Activated T-helper 1 cell treated with Interleukin-2 at 50 U/mL for 16 hours (primary cell): ENCODE data around the gene PRKN.

Experiments
- DNase-seq: peaks from one replicate; pipeline ENCODE4 v3.0.0-alpha.2; 2020; ENCODE audit warnings: low read depth

PRKN gene

DNA sequence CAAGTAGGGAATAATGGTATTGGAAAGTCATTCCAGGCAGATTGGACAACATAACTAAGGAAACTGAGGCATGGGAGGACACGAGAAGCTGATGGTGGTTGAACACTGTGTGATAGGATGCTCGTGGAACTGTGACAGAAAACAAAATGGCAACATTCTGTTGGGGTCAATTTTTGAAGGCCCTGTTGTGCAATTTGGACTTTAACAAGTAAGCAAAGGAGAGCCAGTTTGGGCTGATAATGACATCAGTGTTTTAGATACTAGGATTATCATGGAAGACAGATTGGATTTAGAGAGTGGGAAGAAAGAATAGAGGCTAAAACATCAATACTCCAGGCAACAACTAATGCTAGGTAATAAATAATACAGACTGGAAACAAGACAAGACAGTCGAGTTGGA lies 53.1 kb downstream of the PRKN start:
- no peak for DNase-seq

DNA sequence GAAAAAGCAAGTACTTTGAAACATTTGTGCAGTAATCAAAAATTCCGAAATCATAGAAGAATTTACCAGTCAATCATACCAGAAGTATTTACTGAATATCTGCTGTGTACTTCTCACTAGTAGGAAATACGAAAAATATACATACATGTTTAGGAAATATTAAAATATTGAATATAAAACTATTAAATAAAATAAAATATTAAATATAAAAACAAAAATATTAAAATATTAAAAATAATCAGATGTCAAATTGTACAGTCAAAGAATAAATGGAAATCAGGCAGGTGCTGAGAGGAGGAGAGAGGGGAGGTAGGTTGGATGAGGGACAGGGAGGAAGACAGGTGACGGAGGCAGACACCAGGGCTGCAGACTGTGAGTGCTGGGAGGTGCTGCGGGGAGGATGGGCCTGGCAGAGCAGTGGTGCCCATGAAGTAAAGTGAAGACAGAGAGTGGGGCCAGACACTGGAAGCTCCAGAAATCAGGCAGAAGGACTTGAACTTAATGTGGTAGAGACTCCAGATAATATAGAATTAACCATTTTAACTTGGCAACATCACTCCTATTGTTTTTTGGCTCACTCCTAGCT lies 55.9 kb downstream of the PRKN start:
- no peak for DNase-seq

DNA sequence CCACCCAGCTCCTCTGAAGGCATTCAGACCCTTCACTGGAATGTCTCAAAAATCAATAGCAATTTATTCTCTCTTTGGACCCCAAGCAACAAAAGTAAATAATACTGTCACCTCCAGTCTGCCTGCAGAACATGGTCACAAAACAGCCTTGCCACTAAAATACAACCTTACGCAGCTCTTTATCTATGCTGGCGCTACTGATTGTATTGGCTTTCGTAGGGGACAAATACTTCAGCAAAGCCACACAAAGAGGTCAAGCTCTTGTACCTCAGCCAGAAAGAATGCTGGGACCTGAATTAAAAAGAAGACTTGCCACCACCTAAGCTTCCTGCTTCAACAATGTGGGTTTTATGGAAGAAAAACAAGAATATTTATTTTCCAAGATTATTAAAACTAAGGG lies 57.2 kb downstream of the PRKN start:
- DNase-seq, result no peak

DNA sequence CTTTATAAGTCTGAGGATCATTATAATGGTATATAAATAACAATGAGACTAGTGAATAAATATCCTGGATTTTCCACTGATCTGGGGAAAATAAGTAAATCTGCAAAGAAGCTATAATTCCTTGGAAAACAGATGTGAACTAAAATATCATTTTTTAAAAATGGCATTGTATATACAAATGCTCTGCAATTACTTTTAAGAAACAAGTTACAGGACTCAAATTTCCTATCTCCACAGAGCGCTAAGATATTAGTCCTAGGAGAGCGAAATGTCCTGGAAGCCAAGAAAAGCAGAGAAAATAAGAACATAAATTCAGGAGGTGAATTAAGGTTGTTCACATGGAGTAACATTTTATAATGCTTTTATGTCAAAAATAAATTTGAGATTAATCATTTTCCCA lies 61.3 kb downstream of the PRKN start:
- DNase-seq, result no peak

DNA sequence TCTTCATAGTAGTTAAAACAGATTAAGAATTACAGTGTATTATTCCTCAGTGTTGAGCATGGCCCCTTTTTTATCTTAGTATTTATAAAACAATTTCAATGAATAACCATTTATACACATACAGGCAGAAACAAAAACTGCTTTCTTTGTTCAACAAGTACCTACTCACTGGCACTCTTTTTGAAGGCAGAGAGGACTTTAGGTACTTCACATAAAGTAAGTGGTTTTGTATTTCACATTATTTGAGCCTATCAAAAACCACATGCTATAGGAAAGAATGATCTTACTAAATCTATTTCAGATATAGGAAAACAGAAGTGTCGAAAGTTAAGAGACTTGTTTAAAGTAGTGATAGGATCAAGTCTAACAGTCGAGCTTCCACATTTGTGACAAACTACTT lies 73.8 kb downstream of the PRKN start:
- no peak for DNase-seq

DNA sequence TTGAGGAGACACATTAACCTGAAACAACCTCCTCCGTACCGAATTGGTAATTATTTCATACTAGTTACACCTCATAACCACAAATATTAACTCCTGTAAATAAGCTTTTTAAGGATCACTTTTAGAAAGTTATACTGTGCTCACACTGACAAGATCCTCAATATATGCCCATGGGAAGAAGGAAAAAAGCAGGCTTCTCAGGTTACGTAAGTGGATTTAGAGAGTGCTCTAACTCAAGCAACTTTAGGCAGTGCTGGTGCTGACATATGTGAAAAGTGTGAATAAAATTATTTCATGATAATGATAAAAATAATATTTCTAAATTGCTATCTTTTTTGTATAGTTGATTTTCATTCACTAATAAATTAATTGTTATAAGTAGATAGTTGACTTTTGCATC lies 76.1 kb downstream of the PRKN start:
- no peak for DNase-seq

DNA sequence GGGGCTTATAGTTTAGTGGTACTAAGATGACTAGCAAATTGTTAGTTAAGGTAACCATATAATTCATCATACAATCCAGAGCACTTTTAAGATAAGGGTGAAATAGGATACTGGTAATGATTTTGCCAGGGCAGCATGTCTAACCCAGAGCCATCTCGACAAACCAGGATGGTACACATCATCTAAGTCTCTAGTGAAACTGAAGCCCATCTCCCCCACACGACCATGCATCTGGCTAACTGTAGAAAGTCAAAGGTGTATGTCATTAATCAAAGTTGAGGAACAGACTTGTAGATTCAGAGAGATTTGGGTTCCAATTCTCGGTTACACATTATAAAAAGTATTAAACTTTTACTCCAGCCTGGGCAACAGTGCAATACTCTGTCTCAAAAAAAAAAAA lies 78.3 kb downstream of the PRKN start:
- no peak for DNase-seq

DNA sequence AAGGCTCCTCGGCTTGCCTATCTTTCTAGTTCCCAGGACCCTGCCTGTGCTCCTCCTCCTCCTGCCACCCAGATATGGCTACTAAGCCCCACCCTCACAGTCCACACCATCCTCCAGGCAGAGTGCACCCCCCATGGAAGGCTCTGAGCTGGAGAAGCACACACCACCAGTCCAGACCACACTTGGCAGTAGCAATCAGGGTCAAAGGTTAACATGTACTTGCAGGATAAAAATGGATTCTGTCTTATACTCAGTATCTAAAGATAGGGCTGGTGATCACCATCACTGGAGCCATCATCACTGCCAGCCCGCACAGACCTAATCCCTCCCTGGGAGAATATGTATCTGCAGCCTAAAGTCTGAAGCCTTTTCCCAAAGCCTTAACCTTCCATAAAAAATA lies 83.4 kb downstream of the PRKN start:
- no peak for DNase-seq

DNA sequence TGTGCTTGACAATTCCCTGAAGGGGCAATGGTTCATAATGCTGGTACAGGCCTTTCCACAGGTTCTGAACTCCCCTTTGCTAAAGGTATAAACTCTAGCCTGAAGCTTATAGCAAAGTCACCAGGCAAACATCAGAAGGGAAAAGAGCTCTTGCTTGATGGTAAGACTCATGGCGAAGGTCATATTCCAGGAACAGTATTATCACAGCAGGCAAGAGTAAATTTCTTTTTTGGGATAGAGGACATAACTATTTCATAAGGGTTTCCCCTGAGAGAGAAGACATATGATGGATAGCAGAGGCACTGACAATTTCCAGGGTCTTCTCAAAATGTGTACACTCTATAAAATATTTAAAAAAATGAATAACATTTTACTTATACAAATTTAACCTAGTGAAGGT lies 86.8 kb downstream of the PRKN start:
- no peak for DNase-seq

DNA sequence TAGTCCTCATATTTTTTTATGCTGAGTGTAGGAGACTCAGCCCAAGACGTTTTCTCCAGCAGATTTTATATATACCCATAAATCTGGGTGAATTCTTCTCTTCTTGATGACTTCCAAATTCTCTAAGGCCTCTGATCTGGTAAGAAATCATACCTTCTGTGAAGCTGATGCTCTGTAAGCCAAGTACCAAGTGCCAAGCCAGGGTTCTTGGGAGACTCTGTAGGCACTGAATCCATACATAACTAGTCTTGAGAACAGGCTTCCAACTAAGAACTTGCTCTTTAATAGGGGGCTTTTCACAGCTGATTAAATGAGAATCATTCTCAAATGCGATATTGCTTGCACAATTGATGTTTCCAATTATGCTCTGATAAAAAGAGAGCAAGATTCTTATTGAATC lies 87.6 kb downstream of the PRKN start:
- no peak for DNase-seq

DNA sequence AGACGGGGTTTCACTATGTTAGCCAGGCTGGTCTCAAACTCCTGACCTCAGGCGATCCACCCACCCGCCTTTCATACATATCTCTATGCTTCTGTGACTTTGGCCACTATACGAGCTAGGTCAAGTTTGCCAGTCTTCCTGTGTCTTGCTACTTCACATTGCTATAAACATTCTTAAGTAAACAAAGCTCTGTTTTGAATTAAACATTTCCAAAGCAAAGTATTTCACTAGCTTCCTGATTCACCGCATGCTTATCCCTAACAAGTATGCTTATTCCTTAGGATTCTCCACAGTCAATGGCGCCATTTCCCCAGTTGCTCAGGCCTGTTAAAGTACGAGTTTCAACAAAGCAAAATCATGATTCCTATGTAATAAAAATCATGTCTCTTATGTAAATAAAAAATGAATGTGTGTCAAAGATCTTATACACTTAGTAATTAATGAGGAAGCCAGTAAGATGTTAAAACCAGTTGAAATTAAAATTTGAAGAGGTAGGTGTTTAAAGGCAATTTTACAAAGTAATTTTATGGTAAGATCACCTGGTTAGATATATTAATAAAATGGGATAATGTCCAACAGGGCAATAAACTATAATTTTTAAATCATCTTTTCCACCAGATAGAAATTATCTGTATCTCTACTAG lies 88.5 kb downstream of the PRKN start:
- DNase-seq, result no peak

DNA sequence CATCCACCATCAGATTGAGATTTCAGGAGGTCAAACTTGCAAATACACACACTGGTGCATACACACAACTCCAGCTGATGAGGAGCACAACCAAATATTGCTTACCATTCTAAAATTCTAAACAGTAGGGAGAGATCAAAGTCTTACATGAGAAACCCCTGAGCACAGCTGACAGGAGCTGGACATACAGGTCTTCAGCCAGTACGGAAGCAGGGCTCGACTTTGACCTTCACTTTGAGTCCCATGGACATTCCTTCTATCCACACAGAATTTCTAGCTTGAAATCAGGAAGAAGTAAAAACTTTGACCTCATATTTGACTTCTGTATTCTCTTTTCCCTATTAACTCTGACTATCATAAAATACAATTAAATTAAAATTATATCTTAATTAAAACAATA lies 90.2 kb downstream of the PRKN start:
- DNase-seq, result no peak

DNA sequence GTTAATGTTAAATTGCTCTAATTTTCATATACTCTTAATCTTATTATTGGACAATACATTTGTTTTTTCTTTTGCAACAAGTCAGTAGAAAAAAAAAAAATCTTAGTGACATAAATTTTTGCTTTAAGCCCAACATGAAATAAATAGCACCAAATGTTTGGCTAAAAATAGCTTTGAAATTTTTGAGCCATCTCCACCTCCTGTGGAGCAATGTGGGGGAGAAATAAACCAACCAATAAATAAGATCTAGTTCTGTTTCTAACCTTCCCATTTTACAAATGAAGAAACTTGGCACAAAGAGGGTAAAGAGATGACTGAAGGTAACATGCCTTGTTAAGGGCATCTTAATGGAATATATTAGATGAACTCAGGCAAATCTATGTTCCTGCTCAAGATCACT lies 91.4 kb downstream of the PRKN start:
- no peak for DNase-seq

DNA sequence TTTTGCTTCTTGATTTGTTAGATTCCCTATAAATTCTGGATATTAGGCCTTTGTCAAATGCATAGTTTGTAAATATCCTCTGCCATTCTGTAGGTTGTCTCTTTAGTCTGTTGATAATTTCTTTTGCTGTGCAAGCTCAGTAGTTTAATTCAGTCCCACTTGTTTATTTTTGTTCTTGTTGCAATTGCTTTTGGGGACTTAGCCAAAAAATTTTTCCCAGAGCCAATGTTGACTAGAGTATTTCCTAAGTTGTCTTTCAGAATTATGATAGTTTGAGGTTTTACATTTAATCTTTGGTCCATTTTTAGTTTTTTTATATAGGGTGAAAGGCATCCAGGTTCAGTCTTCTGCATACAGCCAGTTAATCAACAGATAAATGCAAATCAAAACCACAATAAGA lies 96.0 kb downstream of the PRKN start:
- DNase-seq, result no peak

DNA sequence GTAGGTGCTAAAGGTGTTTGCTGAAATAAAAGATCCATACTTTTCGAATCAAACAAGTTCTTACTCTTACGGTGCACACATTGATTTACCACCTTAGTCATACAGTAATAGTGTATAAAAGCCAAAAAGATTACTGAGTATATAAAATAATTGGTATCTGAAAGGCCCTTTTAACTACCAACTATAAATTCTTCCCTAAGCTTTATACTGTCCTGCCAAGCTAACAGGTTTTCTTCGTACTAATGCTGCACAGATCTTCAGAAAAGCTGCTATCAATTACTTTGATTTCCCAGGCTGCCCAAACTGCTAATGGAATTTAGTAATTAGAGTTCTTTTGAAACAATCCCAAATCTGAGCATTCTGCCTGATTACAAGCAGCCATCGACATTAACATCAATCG lies 97.5 kb downstream of the PRKN start:
- no peak for DNase-seq

DNA sequence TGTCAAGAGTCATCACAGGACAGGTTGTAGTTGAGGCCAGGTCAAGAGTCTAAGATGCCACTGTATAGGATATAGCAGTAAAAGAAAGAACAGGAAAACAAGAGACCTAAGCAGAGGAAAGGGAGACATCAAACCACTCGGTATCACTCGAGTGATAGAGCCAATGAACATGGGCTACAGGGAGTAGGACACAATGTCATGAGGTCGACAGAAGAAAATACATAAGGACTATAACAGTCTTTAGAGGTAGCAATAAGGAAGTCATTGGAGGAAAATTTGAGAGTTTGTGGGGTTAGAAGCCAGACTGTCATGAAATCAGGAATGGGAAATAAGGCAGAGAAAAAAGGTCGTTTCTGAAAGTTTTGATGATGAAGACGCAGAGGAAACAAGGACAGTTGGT lies 99.7 kb downstream of the PRKN start:
- DNase-seq, result no peak

DNA sequence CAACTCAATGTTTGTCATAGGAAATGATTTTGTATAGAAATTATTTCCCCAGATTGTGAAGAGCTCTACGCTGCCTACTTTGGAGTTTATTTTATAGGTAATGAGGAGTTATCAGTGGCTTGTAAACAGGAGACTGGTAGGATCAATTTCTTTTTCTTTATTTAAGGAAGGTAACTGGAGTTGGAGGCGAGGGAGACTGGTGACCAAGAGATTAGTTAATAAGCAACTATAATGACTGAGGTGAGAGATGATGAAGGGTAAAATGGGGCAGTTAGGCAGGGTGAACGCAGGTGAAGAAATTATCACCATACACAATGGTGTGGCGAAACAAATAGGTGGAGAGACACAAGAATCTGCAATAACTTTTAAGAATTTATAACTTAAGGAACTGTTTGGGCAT lies 100.2 kb downstream of the PRKN start:
- DNase-seq, result no peak

DNA sequence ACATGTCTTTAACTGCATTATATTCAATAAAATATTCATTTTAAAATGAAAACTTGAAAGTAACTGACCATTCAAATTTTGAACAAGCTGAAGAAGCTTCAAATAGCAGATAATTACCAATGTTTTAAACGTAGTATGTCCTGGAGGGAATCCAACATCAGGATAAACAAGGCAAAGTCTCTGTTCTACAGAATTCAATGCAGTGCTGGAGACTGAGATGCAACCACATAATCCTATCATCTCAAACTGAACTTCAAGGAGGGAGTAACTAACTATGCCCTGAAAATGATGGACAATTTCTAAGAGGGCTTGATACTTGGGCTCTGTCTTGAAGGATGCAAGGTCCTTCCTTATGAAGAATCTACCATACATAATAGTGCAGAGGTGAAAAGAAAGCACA lies 100.7 kb downstream of the PRKN start:
- no peak for DNase-seq

DNA sequence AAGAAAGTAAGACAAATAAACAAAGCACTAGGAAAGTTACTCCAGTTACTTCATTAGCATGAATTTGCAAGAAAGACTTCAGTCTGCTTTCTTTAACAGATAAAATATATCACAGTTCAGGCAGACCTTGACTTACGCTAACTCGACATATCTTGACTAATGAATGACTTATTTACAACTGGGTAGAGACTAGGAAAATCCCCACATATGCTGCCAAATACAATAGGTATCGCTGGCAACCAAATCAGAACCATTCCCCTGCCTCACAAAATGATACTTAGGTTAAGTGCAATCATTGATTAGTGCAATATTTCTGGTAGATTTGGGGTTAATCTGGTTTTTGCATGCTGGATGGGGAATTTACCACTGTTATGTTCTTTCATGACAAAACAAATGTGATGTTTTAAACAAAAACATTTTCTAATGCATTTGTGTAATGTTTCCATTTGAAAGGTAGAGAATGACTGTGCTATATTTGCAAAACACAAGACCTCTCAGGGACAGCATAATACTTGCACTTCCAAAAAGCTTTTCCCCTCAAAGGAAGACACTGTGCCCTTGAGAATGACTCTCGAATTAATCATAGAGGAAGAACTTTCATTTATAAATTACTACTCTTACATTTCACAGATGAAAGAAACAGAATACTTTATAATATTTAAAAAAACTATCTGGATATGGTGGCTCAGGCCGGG lies 101.6 kb downstream of the PRKN start:
- no peak for DNase-seq

DNA sequence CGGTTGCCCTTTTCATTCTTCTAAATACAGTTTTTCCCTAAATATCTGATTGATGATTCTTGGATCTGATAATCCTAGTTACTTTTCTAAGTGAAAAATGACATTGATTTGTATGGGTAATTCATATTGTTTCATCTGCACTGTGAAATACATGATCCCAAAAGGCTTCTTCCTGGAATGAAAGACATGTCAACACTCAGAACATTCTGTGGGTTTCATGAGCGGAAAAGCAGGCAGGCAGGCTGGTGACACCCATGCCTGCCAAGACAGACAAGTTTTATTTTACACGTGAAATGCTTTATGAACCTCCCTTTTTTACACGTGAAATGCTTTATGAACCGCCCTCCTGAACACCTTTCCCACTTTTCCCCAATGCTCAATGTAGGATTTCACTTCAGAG lies 105.0 kb downstream of the PRKN start:
- no peak for DNase-seq

DNA sequence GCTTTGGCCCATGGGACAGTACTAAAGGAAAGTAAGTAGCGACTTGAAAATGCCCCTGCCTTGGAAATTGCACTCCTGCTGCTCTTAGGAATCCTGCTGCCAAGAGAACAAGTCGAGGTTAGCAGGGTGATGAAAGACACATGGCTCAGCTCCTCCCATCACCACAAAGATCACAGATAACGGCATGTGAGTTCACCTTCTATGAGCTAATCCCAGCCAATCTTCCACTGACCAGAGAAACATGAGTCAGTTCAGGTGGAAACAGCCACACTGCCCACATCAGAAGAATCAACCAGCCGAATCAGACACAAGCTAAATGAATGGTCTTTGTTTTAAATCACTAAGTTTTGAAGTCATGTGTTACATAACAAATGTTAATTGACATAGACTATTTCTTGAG lies 106.3 kb downstream of the PRKN start:
- DNase-seq, result no peak

DNA sequence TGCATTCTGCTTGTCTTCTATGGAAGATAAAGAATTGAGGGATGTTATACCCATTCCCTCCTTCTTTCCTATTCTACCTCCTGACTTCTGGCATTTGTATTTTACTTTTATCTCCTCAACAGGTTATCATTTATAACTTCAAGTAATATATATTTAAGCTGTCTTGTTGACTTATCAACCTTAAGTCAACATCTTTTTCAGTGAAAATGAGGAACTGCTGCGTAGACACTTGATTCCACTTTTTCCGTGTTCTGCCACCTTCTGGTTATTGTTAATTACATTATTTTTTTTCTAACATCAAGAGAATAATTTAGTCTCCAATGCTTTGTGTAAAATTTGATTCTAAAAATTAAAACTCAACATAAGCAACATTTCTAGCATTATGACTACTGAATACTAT lies 107.5 kb downstream of the PRKN start:
- no peak for DNase-seq

DNA sequence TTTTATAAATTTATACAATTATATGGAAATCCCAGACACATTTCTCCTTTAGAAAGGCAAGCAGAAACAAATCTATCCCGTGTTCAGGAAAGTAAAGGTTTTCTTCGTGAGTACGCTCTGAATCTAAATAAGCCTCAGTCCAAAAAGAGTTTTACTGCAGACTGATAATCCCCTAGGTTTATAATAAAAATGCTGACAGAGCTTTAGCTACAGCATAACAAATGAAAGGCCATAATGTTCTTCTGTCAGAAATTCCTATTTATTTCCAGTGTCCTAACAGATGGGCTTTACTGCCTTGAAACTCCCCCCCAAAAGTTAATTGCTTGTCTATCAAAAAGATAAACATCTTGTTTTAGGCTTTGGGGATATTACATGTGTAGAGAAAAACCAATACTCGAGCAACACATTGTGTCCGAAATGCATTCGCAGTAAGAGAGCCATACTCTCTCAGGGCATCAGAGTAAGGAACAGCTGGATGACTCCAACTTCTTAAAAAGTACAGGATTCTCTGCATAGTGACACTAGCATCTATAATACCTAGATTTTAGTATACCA lies 109.0 kb downstream of the PRKN start:
- DNase-seq, result no peak
